NCI-H146 treated with DMSO at 0.1 percent for 48 hours (cell line): ENCODE results near the gene GRM4.
"Not testable (repeated sequence)": the region's sequence is repeated elsewhere in the genome, so short reads cannot be mapped to it uniquely, and the experiment has no call there.

Source experiments
- DNase-seq: peaks from one replicate; lab custom pipeline; 2025; ENCODE audit not compliant: unreplicated experiment; lab: John Stamatoyannopoulos, UW

The GRM4 gene

DNA sequence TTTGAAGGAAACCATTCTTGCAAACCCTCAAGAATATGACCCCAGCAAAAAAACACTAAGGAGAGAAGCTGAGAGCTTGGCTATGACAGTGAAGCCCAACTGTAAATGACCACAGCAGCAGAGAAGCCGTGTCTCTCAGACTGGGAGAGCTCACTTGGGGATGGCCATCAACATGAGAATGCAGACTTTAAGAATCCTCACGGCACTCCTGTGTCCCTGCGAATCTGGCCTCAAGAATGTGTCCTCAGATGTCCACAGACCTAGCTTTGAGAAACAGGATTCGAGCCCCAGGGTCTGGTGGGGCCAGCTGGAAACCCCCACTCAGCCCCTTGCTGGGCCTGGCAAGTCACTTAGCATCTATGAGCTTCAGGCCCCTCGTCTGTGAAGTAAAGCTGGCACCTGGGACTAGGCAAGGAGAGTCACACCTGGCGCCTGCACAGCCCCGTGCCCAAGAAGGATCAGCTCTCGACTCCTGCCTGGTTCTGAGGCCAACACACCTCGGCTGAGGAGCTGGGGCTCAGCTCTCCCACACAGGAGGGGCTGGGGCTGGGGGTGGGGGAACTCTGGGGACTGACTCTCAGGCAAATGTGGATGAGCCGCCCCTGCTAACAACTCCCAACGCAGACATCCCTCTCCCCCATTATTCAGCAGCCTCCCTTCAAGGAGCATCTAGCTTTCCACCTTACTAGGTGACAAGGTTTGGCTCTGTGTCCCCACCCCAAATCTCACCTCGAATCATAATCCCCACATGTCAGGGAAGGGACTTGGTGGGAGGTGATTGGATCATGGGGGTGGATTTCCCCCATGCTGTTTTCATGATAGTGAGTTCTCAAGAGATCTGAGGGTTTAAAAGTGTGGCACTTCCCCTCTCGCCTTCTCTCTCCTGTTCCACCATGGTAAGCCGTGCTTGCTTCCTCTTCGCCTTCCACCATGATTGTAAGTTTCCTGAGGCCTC, 97.7 kb downstream of the GRM4 start:
- no peak for DNase-seq

DNA sequence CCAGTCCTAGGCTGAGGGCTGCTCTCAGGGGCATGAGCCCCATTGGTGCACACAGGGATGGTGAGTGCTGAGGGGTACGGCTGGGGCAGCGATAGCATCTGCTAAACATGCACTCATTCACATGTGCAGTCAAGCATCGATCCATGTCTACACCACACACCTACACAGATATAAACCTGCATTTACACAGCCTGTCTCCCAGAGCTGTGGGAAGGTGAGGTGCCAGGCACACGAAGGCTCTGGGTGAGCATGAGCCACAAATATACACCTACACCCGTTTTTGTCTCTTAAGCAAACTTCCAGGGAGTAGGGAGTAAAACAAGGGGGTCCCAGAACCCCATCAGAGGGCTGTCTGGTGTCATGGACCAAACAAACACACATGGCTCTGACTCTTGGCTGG, 99.3 kb downstream of the GRM4 start:
- DNase-seq, result no peak

- DNase-seq, result no peak
Measured at GRCh38 chr6:34045771-34046170, 100.1 kb downstream of the GRM4 start.

GRCh38 chr6:34044945-34045595, 100.8 kb downstream of the GRM4 start:
- no peak for DNase-seq

- DNase-seq, result no peak
Measured at GRCh38 chr6:34043359-34043758, 102.5 kb downstream of the GRM4 start.

GRCh38 chr6:34041998-34042397, 103.9 kb downstream of the GRM4 start:
- not testable (repeated sequence) for DNase-seq

GRCh38 chr6:34041385-34041784, 104.5 kb downstream of the GRM4 start:
- DNase-seq, result no peak

GRCh38 chr6:34039943-34040342, 105.9 kb downstream of the GRM4 start:
- DNase-seq, result no peak

- DNase-seq, result no peak
Measured at GRCh38 chr6:34037151-34037550, 108.7 kb downstream of the GRM4 start.

DNA sequence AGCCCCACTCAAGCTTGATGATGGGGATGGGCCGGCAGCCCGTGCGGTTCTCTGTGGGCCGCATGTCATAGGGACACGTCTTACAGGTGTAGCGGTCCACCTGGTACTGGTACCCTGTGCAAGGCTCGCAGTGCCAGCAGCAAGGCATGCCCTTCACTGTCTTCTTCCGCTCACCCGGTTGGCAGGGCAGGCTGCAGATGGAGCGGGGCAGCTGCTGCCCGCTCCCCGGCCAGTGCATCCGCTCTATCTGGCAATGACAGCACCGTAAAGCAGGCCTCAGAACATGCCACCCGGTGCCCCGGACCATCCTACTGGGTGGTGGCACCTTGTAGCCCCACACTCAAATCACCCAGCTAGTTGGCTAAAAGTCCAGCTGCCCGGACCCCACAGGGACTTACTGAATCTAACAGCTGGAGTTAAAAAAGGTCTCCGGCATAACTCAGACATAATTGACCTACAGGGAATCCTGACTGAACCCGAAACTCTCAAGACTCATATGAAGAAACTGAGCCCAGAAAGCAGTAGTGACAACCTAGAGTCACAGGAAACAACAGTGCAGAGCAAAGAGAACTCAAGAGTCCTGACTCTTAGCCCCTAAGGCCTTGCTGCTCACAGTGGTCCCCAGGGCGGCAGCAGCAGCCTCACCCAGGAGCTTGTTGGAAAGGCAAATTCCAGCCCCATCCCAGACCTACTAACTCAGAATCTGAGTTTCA, 109.4 kb downstream of the GRM4 start:
- no peak for DNase-seq

- no peak for DNase-seq
Measured at GRCh38 chr6:34035704-34036356, 110.1 kb downstream of the GRM4 start.

DNA sequence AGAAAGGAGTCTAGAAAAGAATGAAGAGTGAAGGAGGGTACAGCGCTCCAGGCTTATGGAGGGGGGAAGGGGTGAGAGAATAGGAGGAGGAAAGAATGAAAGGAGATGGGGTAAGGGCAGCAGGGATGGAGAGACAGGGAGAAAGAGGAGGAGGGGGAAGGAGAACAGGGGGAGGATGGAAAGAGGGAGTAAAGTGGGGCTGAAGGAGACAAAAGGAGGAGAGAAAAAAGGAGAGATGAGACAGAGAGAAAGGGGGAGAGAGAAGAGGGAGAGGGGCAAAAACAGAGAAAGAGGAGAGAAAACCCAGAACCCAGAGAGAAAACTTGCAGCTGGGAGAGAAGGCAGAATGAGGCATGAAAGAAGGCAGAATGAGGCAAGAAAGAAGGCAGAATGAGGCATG, 110.7 kb downstream of the GRM4 start:
- no peak for DNase-seq

- DNase-seq, result peak; percentile 79
Measured at GRCh38 chr6:34032856-34033255, 113.0 kb downstream of the GRM4 start.

DNA sequence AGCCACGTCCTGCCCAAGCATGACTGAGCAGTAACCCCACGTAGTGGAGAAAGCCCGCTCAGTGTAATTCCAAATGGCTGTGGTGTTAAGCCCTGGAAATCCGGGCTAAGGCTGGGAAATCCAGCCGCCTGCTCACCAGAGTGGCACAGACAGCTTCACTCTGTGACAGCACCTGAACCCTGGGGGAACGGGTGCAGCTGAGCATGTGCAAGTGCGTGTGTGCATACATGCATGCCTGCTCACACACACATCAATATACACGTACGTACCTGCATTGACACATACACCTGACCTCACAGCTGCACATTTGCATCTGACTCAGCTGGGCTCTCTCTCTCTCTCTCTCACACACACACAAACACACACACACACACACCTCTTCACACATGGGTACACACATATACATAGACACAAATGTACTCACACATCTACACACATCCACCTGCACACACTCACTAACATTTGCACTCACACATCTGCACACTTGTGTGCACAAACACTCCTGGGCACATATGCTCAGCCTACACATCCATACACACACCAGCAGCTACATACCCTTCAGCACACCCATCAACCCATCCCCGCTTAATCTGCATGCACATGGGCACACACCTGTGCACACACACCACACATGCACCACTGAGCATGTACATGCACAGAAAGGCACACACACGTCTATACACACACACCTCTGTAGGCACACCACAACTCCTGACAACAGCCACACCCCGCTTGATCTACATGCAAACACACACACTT, 114.1 kb downstream of the GRM4 start:
- DNase-seq, result no peak

DNA sequence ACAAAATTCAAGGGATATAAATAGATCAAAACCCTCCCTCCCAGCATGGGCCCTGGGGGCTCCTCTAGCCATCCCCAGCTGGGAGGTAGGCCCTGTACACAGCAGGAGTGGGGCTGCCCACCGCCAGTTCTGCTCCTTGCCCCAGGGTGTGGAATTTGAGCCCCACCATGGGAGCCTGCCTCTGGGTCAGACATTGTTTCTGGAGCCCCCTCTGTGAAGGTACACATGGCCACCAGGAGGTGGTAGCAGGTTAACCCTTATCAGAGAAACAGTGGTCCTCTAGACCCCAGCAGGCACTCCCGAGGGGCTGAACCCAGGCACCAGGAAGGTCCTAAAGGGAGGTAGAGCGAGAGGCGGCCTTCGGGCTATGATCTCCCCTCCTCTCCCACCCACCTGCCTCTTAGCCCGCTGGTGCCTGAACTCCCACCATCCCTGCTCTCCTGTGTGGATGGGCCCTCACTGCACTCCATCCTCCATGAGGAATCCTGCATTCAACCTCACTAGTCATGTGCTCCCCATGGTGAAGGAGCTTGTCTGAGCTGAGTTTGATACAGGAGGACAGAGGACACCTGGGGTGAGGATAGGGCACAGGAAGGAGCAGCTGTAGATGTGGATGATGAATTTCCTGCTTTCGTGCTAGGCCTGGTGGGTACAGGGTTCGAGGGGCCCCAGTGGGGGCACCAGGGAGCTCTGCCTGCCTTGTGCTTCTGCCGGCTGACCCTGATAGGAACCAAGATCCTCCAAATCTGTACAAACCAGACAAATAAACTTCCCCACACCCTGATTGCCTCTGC, 114.9 kb downstream of the GRM4 start:
- DNase-seq, result peak; percentile 93

DNA sequence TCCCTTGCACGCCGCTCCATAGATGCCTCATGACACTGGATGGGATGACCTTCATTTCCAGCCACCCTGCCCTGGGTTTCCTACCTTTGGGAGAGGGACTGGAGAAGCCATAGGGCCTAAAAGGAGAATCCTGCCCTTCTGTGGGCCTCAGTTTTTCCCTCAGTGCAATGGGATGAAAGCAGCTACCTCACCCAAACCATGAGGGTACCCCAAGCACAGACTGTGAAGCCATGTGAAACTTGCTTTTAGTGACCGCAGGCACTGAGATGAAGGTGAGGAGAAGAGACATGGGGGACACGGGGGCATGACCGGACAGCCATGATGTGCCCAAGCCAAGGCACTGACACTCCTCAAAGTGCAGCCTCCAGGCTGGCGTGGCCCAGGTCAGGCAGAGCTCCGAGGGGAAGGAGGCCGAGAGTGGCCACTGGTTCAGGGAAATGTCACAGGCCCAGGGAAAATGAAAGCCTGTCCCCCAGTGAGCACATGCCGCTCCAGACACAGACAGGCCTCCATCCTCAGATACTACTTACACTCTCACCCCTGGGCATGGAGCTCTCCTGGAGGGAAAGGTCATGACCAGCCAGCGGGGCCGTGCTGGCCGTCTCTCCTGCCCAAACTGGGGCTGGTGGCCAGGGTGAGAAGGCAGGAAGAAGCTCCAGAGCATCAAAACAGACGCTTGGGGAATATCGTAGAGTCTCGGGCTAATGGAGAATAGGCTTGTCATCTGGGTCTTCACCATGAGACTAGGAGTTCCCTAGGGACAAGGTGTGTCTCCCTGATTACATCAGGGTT, 116.2 kb downstream of the GRM4 start:
- DNase-seq, result no peak

DNA sequence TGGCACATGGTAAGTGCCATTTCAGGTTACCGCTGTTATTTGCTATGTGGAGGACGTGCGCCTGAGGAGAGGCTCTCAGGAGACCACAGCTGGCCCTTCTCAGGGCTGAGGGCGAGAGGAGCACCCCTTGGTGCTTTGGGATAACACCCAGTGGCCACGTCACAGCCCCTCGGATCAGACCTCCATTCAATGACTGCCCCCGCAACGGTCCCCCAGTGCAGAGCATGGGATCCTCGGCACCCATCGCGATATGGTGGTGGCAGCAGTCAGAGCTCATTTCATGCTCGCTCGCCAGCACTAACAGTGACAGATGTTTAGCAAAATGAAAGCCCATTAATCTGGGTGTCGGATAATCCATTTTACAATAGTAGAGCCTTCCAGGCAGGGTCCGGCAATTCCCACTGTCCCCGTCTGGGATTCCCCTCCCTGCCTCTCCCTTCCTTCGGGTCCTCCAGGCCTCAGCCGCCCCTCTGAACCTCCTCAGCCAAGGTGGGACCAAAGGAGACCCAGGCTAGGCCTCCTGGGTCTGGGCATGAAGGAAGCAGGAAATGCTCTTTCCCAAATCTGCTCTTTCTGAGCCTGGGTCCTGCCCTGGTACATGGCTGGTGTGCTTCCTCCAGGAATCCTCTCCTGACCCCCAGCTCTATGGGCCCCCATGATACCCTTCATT, 117.1 kb downstream of the GRM4 start:
- DNase-seq, result no peak

DNA sequence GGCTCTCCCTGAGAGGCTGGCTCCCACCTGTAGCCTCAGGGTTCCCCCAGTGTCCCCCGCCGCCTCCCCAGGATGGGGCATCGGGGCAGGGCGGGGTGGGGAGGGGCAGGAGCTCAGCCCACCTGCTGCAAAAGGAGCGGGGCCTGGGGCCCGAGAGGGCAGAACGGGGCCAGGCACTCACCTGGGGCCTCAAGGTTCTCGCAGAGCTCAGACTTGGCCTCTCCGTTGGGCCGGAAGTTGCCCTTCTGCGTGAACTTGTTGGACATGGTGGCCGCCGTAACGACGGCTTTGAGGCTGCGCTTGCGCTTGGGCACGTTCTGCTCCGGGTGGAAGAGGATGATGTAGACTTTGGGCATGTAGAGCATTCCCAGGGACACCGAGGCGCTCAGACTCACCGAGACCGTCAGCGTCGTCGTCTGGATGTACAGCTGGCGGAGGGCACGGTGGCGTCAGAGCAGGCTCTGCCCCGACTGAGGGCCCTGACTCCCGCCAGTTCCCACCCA, 117.9 kb downstream of the GRM4 start:
- no peak for DNase-seq
